HG03139 (cell line): ENCODE data around the gene STX18.
"Not testable (repeated sequence)": the region's sequence is repeated elsewhere in the genome, so short reads cannot be mapped to it uniquely, and the experiment has no call there.

ENCODE experiments used
- ATAC-seq: cut with Tn5 transposase; IDR thresholded peaks from one replicate; pipeline ENCODE4 v1.9.1; 2021; ENCODE audit not compliant: unreplicated experiment

The STX18 gene

GRCh38 chr4:4555916-4556315, 14.1 kb upstream of the STX18 start:
- no peak for ATAC-seq

GRCh38 chr4:4554234-4554633, 12.4 kb upstream of the STX18 start:
- ATAC-seq = no peak

- not testable (repeated sequence) for ATAC-seq
Observed at GRCh38 chr4:4552042-4552441, 10.2 kb upstream of the STX18 start.

DNA sequence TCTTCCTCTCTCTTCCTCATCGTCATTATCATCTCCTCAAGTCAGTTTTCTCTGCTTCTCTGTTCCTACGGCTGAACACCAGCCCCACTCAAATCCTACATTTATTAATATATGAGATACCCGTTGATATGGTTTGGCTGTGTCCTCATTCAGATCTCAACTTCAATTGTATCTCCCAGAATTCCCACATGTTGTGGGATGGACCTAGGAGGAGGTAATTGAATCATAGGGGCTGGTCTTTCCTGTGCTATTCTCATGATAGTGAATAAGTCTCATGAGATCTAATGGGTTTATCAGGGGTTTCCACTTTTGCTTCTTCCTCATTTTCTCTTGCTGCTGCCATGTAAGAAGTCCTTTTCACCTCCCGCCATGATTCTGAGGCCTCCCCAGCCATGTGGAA, 8.3 kb upstream of the STX18 start:
- ATAC-seq = not testable (repeated sequence)

DNA sequence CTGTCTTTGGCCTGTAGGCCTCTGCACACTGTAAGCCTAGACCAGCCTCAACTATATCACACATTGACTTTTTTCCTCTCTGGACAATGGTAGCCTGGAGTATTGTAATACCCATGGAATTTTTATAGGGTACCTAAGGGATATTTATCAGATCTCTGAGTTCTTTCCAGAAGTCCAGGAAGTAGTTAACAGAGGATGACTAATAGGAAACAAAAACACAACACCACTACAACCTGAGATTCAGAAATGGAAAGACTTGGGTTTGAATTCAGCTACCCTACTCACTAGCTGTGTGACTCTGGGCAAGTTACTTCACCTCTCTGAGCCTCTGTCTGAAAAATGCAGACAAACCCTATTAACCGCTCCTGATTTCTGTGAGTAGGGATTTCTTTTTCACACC, 7.7 kb upstream of the STX18 start:
- no peak for ATAC-seq

GRCh38 chr4:4542774-4543485, 1.1 kb upstream of the STX18 start:
- no peak for ATAC-seq

DNA sequence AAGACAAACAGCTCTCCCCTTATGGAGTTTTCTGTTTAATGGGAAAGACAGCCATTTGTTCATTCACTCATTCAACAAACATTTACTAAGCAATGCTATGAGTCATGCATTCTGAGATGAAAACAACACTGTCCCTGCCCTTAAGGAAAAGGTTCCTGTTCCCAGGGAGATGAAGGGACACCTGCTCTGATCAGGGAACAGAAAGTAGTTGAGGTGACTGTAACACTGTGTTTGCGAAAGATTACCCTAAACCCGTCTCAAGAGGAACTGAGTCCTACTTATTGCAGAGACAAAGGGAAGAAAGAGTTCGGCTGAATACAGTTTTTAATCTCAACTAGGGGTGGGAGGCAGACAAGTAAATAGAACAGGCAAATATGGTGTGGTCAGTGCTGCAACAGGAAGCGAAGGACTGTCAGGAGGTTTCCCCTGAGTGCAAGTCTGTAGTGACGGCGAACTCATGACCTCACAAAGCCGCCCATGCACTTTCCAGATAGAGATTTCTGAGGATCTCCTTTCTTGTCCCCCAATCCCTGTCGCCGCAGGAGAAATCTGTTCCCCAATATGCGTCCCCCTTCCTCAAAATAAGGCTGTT, 712 bp downstream of the STX18 start:
- ATAC-seq = peak; percentile 36

- ATAC-seq = no peak
Observed at GRCh38 chr4:4539481-4539880, 2.4 kb downstream of the STX18 start.

DNA sequence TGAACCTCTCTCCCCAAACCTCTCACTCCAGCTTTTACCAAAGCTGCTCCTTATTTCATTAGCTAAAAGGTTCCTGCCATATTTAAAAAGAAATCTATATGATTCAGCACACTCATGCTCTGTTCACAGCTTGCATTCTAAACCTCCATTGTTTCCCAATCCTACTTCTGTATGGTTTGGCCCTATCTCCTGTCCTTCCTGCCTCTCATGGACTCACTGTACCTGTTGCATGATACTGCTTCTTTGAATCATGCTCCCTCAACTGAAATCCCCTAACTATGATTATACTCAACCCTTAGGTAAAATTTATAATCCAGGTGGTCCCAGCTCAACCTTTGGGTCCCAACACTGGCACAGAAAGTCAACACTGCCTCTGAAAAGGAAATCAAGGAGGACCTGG, 6.3 kb downstream of the STX18 start:
- ATAC-seq = no peak

GRCh38 chr4:4534515-4535145, 7.2 kb downstream of the STX18 start:
- no peak for ATAC-seq

GRCh38 chr4:4533461-4534169, 8.2 kb downstream of the STX18 start:
- no peak for ATAC-seq

GRCh38 chr4:4532371-4533154, 9.3 kb downstream of the STX18 start:
- ATAC-seq = no peak

- no peak for ATAC-seq
Observed at GRCh38 chr4:4529392-4529791, 12.5 kb downstream of the STX18 start.

DNA sequence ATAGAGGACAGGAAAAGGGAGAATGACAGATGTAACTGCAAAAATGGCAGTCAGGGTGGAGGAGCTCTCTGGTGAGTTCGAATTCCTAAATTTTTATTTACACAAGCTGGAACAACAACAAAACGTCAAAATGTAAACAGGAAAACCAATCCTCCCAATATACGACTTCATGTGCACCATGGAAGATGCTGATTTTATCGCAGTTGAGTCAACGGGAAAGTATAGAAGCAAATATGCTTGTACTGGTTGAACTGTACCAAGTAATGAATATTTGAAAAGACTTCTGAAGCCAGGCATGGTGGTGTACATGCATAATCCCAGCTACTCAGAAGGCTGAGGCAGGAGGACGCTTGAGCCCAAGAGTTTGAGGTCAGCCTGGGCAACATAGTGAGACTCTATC, 15.4 kb downstream of the STX18 start:
- ATAC-seq = no peak

DNA sequence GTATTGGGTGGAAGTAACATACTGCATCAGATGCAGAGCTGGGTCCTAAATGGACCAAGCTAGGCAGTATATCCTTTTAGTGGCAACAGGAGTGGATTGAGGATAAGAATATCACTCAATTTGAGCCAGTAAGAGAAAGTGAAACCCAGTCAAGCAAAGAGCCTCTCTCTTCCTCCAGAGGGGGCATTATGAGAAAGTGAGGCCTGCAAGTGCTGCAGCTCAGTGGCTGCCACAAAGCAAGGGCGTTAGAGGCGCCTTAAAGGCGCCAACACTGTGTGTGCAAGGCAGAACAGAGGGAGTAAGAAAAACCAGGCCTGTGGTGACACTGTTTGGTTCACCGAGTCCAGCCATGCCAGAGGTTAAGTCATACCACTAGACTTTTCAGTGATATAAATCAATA, 17.5 kb downstream of the STX18 start:
- ATAC-seq = peak; percentile 98

DNA sequence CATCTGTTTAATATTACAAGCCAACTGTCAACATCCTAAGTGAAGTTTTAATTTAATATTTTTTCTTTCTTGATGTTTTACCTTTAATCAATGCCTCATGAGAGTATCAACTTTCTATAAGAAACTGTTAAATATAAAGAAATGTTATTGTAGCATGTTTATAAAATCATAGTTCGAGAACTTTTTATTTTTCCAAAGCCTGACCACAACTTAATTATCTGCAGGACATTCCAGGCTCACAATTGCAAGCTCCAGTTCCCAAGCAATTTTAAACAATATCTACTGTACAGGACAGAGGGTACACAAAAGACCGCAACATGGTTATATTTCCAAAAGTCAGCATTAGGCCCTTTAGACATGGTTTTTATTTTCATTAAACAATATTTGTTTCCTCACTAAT, 20.1 kb downstream of the STX18 start:
- ATAC-seq = no peak

DNA sequence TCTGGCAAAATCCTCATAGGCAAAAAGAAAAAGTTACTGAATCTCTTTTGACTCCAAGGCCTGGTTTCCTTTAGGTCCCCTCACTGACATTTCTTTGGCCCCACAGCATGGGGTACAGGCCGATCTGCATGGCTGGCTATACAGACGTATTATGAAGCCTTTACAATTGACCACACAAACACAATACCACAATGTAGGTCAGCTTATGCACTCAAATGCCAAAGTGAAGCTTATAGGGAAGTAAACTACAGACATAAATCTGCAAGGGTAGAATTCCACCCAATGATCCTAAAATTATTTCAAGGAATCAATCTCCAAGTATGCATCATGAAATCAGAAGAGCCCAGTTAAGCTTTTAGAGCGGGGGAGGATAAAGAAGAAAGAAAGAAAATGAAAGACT, 20.7 kb downstream of the STX18 start:
- no peak for ATAC-seq

GRCh38 chr4:4519297-4519894, 22.5 kb downstream of the STX18 start:
- no peak for ATAC-seq

DNA sequence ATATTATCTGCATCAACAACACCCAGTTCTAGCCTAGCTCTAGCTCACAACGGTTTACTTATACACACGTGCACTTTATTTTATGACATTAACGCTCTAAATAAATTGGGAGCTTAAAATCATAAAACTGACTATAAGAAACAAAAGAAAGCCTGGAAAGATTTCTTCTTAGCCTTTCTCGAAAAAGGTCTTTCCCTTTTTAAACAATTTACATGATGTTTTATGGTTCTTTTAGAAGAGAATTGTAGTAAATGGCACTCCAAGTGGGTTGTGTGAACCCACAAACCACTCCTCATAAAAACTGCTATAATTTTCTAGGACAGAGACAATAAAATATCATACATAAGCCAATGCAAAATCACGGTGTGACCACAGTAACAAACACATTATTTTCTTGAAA, 23.1 kb downstream of the STX18 start:
- no peak for ATAC-seq

DNA sequence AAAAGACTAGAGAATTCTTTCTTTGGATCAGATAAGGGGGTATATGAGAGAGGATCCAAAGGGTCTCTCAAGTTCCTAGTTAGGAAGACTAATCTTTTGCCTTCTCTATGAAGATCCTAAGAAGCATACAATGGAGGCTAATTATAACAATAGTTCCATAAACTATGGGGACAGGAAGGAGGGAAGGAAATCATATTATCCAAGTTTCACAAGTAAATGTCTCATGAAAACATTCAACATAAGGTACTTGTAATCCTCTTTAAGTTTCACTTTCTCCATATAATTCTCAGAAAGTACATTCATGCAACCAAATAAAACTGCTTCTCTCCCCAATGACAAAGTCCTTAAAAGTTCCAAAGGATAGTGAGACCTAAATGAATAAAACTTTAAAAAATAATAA, 27.1 kb downstream of the STX18 start:
- no peak for ATAC-seq

GRCh38 chr4:4512282-4512681, 29.6 kb downstream of the STX18 start:
- ATAC-seq = no peak
